Body of pancreas (tissue), 4 donors: ENCODE results near the gene POP4. TPM values are rescaled to one million over a fixed set of nuclear protein-coding genes. Genes with fewer than 3 reads are reported as not detected.
"Not testable (repeated sequence)": the region's sequence is repeated elsewhere in the genome, so short reads cannot be mapped to it uniquely, and the experiment has no call there.

Experiments used
- ATAC-seq: fragments of 150-250 bp; one replicate; pipeline ENCODE4 v1.9.1; 2016
- DNase-seq, 4 donors: peaks; one replicate each; pipeline ENCODE4 v3.0.0-alpha.2; 2019
- H3K27ac ChIP-seq, 4 donors: fragments of 200-600 bp; sonication (generic); 1 replicate in 3 of 4; 2 replicates in 1 of 4; pipeline versions ENCODE4 v1.5.1 to v1.6.1; 2016 to 2019; ENCODE audit warnings: mild to moderate bottlenecking in 1 of 4, mixed read lengths in 1 of 4, moderate library complexity in 1 of 4
- H3K27me3 ChIP-seq, 2 donors: fragments of 200-600 bp; sonication (generic); one replicate each; pipeline ENCODE4 v1.6.0; 2016; ENCODE audit warnings: mild to moderate bottlenecking in 1 of 2
- H3K36me3 ChIP-seq, 2 donors: fragments of 200-600 bp; sonication (generic); replicated peaks in 1 of 2; 2 replicates each; pipeline ENCODE4 v1.5.1; 2016; ENCODE audit warnings: low read depth in 2 of 2; ENCODE audit not compliant: insufficient read depth in 1 of 2
- H3K4me1 ChIP-seq: fragments of 200-600 bp; sonication (generic); one replicate; pipeline ENCODE4 v1.6.0; 2016
- H3K4me3 ChIP-seq, 2 donors: fragments of 200-600 bp; sonication (generic); 1 replicate in 1 of 2; 2 replicates in 1 of 2; pipeline ENCODE4 v1.5.1; 2016 to 2019
- H3K9me3 ChIP-seq, 3 donors: fragments of 200-600 bp; sonication (generic); 1 replicate in 2 of 3; 2 replicates in 1 of 3; pipeline ENCODE4 v1.5.1; 2016
- POLR2A ChIP-seq, 3 donors: fragments of 450-650 bp; IDR thresholded peaks; one replicate each; pipeline ENCODE4 v1.6.1; 2016; ENCODE audit warnings: antibody characterized with exemption in 3 of 3, mild to moderate bottlenecking in 2 of 3
- WGBS, 2 donors: methylation state at CpG; one replicate each; pipeline ENCODE4 v1.1.5; 2017; 5-methylcytosine and 5-hydroxymethylcytosine counted together
- intact Hi-C: fragments of 100-400 bp; cut with DNase I; formaldehyde crosslinking; loops from one replicate; pipeline ENCODE4 v1.15.1; 2023
- total RNA-seq, 2 donors: library from RNA; depleted of rRNA; stranded (reverse); fragments of >200 nt; gene quantifications; one replicate each; pipeline ENCODE4 v1.1.0, GENCODE V29; 2016
- TF ChIP-seq, protein P1 (sequence below), 7 experiments: fragments of 450-650 bp in 4 of 7; fragments of 200-600 bp in 3 of 7; sonication (generic) in 3 of 7; IDR thresholded peaks; one replicate each; pipeline ENCODE4 v1.5.1; 2016 to 2019; ENCODE audit warnings: antibody characterized with exemption in 7 of 7

Gene POP4, protein sequence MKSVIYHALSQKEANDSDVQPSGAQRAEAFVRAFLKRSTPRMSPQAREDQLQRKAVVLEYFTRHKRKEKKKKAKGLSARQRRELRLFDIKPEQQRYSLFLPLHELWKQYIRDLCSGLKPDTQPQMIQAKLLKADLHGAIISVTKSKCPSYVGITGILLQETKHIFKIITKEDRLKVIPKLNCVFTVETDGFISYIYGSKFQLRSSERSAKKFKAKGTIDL
- 10 to 100 TPM; 12.2 to 51.6 TPM for total RNA-seq

DNA sequence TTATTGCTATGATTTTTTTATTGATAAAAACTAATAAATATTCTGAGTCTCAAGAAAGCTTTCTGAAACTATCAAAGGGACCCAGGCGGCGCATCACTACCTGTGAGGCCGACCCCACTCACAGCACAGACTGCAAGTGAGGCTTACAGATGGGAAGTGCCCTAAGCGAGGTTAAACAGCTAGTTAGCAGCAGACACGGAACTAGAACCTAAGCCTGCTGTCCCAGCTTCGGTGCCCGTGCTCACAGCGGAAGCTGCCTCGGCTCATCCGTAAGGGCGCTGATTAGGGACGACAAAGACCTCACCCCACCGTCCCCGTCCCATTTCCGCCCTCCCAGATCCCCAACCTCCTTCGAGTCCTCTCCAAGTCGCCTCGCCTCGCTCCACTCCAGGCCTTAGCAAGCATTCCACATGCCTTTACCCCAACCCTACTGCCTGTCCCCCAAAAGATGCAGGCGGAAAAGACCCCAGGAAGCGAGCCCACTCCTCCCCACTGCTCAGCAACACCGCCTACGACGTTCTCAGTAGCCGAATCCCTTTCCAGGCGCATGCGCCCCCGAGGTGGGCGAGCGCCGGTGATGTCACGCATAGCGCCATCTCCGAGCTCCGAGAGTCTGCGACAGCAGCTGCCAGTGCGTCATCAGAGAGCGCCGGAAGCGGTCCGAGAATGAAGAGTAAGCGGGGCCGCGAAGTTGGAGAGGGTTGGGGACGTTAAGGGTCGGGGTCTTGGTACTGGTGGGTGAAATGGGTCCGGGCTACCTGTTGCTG, at the start of gene POP4:
TSS of gene POP4 (plus strand) at position 631 of the 767 bp plus-strand sequence. CDS start at position 667, 36 bp downstream.
- Histone ChIP-seq H3K36me3 (peaks cover 0 to 3% of the 10 kb centered on the region in 2 donors), H3K4me3 (peak within 1 kb of the TSS; percentile 42 to 76), H3K4me1 (peaks cover 14% of the 10 kb centered on the region), H3K9me3 (no peaks in the 10 kb centered on the region), H3K27ac (peak within 1 kb of the TSS; percentile 91 to 99 (median 98)), H3K27me3 (no peaks in the 10 kb centered on the region)
- intact Hi-C loops = no loop called here
- TF ChIP-seq, protein P1, sequence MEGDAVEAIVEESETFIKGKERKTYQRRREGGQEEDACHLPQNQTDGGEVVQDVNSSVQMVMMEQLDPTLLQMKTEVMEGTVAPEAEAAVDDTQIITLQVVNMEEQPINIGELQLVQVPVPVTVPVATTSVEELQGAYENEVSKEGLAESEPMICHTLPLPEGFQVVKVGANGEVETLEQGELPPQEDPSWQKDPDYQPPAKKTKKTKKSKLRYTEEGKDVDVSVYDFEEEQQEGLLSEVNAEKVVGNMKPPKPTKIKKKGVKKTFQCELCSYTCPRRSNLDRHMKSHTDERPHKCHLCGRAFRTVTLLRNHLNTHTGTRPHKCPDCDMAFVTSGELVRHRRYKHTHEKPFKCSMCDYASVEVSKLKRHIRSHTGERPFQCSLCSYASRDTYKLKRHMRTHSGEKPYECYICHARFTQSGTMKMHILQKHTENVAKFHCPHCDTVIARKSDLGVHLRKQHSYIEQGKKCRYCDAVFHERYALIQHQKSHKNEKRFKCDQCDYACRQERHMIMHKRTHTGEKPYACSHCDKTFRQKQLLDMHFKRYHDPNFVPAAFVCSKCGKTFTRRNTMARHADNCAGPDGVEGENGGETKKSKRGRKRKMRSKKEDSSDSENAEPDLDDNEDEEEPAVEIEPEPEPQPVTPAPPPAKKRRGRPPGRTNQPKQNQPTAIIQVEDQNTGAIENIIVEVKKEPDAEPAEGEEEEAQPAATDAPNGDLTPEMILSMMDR (IDR thresholded peaks at IDR 0.05) = no peak
- TF ChIP-seq POLR2A (IDR thresholded peaks at IDR 0.05) = peak; percentile 96 to 99 (median 99)
- DNase-seq (peak; percentile 97 to 98 (median 98)), ATAC-seq (peak; percentile 97)
- WGBS, 2 donors = 0 to 1% methylated on average over 30 to 47 of the region's 47 CpGs

DNA sequence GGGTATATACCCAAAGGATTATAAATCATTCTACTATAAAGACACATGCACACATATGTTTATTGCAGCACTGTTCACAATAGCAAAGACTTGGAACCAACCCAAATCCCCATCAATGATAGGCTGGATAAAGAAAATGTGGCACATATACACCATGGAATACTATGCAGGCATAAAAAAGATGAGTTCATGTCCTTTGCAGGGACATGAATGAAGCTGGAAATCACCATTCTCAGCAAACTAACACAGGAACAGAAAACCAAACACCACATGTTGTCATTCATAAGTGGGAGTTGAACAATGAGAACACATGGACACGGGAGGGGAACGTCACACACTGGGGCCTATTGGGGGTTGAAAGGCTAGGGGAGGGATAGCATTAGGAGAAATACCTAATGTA, 47.0 kb upstream of the POP4 start:
- H3K9me3 ChIP-seq, H3K4me1 ChIP-seq, intact Hi-C loops, ATAC-seq, H3K4me3 ChIP-seq, DNase-seq, H3K27me3 ChIP-seq, H3K27ac ChIP-seq, H3K36me3 ChIP-seq: not testable (repeated sequence)
- WGBS, 2 donors = 84 to 88% methylated on average over 2 of the region's 2 CpGs

DNA sequence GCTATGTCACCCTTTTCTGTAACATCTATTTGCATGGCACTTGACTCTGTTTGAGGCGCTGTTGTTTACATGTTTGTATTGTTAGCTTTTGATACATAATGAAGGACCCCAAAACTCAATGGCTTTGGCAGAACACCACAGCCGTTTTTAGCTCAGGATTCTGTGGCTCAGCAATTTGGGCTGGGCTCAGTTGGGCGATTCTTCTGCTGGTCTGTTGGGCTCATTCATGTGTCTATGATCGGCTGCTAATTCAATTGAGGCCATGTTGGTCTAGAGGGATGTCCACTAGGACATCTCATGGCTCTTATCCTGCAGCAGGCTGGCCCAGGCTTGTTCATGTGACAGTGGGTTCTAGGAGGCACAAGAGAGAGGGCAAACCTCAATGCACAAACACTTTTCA, 46.3 kb upstream of the POP4 start:
- 67 to 76% methylated on average over 4 of the region's 4 CpGs for WGBS, 2 donors
- Histone ChIP-seq H3K27me3 (no peaks in the 10 kb centered on the region), H3K4me1 (peaks cover 5% of the 10 kb centered on the region), H3K27ac (no peak overlapping the region), H3K4me3 (no peak overlapping the region), H3K36me3 (no peaks in the 10 kb centered on the region), H3K9me3 (peaks cover 0 to 9% (median 0%) of the 10 kb centered on the region in 3 donors)
- intact Hi-C loops = no loop called here
- TF ChIP-seq, protein P1 (IDR thresholded peaks at IDR 0.05) = no peak
- no peak for TF ChIP-seq POLR2A (IDR thresholded peaks at IDR 0.05)
- no peak for ATAC-seq
- DNase-seq = no peak

DNA sequence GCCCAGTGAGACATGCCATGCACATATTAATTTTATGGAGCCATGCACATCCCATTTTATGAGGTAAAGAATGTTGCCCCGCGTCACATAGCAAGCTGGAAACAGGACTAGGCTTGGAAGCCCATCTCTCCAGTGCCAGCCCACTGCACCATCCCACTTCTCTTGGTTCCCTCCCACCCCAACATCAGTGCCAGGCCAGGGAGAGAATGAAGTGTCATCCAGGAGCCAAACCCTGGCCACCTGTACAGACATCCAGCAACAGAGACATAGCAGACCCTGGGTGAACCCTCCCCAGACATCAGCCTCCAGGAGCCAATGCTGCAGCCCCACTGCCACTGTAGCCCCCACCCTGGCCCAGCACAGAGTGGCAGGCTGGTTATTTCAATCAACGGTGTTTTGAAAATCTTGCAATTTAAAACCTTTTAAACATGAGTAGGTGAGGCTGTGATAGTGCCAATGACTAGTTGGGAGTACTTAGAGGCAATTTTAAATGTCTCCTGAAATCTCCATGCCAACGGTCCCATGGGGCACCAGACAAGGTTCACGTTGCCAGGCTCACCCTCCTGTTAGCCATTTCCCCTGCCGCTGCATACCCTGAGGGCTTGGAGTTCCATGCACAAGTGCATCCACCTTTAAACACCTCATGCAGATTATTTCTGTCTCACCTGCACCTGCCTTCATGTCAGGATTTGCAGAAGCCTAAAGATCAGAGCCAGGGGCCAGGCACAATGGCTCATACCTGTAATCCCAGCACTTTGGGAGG, 45.6 kb upstream of the POP4 start:
- peaks cover 5% of the 10 kb centered on the region for H3K4me1 ChIP-seq
- ATAC-seq = no peak

More for the DNA sequence above, 45.6 kb upstream of the POP4 start:
- Histone ChIP-seq H3K36me3 (no peaks in the 10 kb centered on the region), H3K4me3 (no peak overlapping the region), H3K9me3 (peaks cover 0 to 9% (median 0%) of the 10 kb centered on the region in 3 donors), H3K27me3 (no peaks in the 10 kb centered on the region), H3K27ac (no peak overlapping the region)
- intact Hi-C loops = no loop called here
- 75 to 95% methylated on average over 5 to 6 of the region's 6 CpGs for WGBS, 2 donors
- no peak for DNase-seq
- TF ChIP-seq, protein P1 (IDR thresholded peaks at IDR 0.05) = no peak
- no peak for TF ChIP-seq POLR2A (IDR thresholded peaks at IDR 0.05)
